GM12872 (cell line): ENCODE measurements around the gene IPO11.

Experiments
- TF ChIP-seq, protein P1 (sequence below): IDR thresholded peaks from 3 replicates; pipeline ENCODE4 v1.5.1; 2011; ENCODE audit warnings: low read depth, mild to moderate bottlenecking, low read length, moderate library complexity; ENCODE audit not compliant: insufficient read depth

The IPO11 gene

DNA sequence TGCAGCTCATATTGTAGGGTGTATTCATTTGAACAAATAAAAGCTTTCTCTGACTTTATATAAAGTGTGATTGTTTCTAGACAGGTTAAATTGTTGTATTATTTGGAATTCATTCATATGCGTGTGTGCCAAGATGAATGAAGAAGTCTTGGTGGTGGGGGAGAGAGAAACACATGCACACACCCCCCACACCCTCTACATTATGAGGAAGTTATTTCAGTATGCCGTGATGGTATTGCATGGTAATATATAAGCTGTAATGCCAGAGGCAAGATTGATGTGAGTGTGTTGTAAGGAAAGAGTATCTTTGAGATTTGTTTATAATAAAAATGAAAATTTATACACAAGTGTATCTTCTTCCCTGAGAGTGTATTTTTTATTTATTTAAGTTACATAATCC is 71.0 kb downstream of the IPO11 start:
- TF ChIP-seq, protein P1, sequence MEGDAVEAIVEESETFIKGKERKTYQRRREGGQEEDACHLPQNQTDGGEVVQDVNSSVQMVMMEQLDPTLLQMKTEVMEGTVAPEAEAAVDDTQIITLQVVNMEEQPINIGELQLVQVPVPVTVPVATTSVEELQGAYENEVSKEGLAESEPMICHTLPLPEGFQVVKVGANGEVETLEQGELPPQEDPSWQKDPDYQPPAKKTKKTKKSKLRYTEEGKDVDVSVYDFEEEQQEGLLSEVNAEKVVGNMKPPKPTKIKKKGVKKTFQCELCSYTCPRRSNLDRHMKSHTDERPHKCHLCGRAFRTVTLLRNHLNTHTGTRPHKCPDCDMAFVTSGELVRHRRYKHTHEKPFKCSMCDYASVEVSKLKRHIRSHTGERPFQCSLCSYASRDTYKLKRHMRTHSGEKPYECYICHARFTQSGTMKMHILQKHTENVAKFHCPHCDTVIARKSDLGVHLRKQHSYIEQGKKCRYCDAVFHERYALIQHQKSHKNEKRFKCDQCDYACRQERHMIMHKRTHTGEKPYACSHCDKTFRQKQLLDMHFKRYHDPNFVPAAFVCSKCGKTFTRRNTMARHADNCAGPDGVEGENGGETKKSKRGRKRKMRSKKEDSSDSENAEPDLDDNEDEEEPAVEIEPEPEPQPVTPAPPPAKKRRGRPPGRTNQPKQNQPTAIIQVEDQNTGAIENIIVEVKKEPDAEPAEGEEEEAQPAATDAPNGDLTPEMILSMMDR = no peak

DNA sequence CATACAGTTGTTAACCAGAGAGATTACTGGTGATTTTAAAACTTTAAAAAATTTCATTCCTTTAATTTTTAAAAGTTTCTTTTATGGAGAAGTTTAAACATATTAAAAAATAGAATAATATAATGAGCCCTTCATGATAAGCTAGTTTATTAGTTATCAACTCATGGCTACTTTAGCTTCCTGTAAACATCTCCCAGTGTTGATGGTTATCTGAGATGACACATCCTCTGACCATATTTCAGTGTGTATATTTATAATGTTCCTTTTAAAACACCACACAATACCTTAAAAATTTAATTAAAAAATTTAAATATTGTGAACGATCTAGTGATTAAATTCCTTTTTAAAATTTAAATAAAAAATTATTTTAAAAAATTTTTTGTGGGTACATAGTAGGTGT is 74.1 kb downstream of the IPO11 start:
- TF ChIP-seq, protein P1 = no peak

DNA sequence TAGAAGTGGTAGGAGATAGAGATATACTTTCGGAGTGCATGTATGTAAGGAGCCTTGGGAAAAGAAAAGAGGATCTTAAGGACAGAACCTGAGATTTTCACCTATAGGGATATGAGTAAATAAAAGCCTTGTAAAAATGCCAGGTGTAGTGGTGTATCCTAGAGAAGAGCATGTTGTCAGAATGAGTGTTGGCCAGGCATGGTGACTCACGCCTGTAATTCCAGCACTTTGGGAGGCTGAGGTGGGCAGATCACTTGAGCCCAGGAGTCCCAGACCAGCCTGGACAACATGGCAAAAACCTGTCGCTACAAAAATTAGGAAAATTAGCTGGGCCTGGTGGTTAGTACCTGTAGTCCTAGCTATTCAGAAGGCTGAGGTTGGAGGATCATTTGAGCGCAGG is 76.0 kb downstream of the IPO11 start:
- TF ChIP-seq, protein P1 = no peak

DNA sequence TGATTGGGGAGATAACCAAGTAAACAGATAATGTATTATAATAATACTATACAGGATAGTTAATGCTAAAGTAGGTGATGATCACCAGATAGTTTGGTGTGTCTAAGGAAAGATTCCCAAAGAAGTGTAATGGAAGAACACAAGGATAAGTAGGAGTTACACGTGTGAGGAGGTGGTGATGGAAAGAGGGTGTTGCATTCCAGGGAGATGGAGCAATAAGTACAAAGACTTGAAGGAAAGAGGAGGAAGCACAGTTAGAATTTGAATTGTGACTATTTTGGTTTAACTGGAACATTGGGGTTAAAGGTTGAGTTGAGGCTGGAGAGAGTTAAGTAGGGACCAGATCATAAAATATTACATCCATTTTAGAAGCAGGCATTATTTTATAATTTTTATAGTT is 76.9 kb downstream of the IPO11 start:
- TF ChIP-seq, protein P1 = no peak

DNA sequence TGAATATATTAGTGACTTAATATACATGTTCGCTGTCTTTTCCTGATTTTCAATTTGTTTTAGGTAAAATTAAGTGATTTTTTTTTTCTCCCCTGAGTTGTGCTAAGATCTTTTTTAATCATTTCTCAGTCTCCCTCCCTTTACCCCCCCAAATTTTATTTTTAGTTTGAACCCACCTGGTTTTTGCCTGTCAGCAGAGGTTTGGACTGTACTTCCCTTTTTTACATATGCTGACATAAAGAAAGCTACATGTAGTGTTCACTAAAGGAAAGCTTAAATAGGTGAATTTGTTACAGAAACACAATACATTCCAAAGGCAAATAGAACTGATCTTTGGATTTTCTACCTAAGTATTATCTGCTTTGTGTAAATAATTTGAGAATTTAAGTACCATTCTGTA is 82.2 kb downstream of the IPO11 start:
- TF ChIP-seq, protein P1 = no peak

DNA sequence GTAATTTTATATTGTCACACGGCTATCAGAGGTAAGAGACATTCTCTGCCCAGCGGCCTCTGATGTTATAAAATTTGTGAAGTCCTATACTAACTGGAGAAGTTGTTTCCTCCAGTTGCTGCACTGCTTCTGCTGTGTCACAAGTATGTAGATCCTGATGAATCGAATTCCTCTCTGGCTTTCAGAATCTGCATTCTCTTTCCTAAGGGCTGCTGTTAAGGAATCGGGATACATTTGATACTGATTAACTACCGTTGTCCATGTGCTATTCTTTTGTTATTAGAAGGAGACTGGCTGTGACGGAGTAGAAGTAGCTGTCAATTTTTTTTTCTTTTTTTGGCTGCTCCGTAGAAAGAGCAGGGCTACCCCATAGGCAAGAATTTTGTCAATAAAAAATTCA is 84.3 kb downstream of the IPO11 start:
- TF ChIP-seq, protein P1 = no peak

DNA sequence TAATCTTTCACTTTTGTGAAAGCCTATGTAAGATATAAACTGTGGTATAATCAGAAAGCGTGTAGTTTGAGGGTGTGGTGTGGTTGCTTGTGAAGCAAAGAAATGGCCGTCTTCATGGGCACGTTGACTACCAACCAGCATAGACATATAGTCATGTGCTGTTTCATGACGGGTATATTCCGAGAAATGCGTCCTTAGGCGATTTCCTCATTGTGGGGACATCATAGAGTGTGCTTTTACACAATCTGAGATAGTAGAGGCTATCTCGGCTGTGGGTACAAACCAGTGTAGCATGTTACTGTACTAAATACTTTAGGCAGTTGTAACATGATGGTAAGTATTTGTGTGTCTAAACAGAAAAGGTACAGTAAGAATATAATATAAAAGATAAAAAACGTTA is 86.4 kb downstream of the IPO11 start:
- TF ChIP-seq, protein P1 = no peak

DNA sequence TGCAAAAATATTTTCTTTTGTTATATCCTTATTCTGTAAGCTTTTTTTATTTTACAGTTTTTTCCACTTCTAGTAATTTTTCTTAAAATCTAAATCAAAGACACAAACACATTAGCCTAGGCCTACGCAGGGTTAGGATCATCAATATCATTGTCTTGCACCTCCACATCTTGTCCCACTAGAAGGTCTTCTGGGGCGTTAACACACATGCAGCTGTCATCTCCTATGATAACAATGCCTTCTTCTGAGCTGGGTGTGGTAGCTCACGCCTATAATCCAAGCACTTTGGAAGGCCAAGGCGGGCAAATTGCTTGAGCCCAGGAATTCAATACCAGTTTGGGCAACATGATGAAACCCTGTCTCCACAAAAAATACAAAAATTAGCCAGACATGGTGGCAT is 87.2 kb downstream of the IPO11 start:
- TF ChIP-seq, protein P1 = no peak
